Activated CD4-positive, alpha-beta T cell treated with anti-CD3 and anti-CD28 coated beads for 4 hours (primary cell): ENCODE data around the gene GCGR.

Source experiments
- DNase-seq, 2 donors: peaks; one replicate each; pipeline ENCODE4 v3.0.0-alpha.2; 2020

Gene GCGR

DNA sequence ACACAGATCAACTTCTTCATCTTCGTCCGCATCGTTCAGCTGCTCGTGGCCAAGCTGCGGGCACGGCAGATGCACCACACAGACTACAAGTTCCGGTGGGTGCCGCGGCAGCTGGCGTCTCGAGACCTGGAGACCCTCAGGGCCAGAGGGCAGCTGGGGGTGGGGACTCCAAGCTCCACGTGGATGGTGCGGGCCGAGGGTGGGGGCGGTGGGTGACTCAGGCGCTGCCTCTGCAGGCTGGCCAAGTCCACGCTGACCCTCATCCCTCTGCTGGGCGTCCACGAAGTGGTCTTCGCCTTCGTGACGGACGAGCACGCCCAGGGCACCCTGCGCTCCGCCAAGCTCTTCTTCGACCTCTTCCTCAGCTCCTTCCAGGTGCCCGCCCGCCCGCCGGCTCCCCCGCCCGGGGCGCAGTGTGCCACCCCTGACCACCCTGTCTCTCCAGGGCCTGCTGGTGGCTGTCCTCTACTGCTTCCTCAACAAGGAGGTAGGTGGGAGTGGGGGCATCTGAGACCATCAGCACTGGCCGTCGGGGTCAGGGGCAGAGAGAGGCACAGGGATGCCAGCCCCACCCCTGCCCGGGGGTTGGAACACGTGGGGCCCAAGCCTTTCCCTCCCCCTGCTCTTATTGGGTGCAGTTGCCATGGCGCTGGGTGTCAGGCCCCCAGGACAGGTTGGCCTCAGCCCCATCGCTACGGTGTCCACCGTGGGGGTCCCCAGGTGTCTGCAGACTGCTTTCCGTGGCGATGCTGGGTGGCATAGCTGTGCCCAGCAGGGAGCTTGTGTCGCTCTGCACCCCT lies 8.8 kb downstream of the GCGR start:
- DNase-seq, result no peak

DNA sequence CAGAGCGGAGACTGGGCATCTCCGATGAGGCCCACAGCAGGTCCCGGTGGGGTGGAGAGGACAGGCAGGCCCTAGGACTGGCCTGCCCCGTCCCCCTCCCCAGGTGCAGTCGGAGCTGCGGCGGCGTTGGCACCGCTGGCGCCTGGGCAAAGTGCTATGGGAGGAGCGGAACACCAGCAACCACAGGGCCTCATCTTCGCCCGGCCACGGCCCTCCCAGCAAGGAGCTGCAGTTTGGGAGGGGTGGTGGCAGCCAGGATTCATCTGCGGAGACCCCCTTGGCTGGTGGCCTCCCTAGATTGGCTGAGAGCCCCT lies 9.4 kb downstream of the GCGR start:
- DNase-seq, result no peak

DNA sequence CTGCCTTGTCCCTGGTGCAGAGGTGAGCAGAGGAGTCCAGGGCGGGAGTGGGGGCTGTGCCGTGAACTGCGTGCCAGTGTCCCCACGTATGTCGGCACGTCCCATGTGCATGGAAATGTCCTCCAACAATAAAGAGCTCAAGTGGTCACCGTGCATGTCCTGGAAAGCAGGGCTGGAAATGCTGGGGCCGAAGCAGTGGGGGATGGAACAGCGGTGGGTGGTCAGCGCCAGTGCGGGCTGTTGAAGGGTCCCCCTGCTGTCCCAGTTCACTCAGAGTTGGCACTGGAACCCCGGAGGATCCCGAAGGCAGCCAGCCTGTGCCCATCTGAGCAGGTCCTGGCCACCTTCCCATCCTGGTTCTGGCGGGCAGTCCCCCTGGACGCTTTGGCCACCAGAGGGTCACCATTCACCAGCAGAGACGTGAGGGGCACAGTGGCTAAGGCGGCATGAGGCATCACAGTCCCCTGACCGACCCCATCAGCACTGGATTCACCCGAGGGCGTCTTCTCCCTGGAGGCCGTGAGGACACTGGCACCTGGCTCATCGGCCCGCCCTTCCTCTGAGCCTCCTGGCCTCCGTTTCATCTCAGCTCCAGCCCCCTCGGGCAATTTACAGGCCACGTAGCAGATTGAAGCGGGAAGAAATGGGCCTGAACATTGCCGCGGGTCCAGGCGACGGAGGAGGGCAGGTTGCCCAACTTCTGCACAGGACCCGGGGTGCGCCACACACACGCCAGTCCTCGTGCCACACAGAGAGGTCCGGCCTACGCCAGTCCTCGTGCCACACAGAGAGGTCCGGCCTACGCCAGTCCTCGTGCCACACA lies 10.1 kb downstream of the GCGR start:
- DNase-seq, result no peak

DNA sequence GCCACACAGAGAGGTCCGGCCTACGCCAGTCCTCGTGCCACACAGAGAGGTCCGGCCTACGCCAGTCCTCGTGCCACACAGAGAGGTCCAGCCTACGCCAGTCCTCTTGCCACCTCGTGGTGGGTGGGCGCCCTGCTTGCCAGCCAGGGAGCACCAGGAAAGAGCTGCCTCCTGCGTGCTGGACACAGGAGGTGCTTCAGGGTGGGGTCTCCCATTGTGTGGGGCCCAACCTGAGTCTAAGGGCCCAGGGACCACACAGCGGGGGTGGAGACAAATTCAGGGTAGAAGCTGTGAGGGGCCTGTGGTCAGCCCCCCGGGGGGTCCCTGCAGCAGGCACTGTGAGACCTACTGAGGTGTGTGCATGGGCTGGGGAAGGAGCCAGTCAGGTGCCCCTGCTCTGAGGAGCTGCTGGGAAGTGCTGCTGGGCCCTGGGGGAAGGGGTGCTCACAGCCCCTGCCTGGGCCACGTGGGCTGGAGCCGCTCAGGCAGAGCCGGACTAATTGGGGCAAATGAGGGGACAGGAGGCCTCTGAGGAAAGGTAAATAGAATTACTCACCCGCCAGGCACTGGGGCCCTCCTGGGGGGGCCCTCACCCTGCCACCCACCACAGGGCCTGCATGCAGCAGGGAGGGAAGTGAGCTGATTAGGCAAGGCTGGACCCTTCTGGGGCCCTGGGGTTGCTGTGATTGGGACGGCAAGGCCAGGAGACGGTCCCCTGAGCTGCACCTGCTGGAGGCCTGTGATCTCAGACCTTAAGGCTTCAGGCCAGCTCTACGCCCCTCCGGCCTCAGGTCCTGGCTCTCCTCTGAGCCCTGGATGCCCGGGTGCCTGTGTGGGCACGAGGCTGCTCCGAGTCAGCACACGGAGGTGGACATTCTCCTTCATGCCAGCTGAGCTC lies 11.0 kb downstream of the GCGR start:
- no peak for DNase-seq

DNA sequence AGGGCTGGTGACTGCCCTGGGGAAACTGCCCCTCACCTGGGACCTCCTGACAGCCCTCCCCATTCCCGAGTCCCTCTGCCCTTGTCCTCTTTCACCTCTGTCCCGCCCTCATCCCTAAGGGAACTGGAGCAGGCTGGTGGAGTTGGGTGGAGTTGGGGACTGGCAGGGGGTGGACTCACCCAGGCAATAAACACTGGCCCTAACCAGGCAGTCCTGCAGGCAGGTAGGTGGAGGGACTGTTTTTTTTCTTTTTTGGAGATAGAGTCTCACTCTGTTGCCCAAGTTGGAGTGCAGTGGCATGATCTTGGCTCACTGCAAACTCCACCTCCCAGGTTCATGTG lies 11.7 kb downstream of the GCGR start:
- no peak for DNase-seq

DNA sequence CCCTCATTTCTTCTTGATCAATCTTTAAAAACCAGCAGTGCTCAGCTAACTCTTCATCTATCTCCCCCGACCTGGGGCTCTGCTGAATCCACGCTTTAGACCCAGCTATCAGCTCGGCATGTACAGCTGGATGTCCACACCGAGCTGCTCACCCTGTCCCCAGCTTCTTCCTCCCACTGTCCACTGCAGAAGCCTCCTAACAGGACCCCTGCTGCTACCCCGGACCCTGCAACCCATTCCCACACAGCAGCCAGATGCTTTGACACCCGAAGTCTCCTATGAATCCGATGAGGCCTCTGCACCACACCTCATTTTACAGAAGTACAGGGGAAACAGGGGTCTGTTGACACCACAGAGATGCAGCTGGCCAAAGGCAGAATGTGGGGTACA lies 13.8 kb downstream of the GCGR start:
- DNase-seq, result no peak

DNA sequence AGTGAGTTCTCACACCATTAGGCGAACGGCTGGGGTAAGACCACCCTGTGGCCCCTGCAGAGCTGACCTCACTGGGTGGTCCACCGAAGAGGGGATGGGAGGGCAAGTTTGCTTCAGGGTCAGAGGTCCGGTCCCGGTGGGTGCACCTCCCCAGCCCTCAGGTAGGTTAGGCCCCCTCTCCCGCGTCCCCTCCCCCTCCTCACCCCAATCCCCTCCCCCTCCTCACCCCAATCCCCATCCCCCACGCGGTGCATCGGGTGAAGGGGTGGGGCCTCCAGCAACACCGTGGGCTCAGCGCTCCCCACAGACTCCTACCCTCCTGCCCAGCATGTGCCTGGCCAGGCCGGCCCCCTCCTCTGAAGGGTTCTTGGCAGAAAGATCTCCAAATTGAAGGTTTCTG lies 15.8 kb downstream of the GCGR start:
- no peak for DNase-seq

- no peak for DNase-seq
Measured at GRCh38 chr17:81821147-81821546, 17.2 kb downstream of the GCGR start.

DNA sequence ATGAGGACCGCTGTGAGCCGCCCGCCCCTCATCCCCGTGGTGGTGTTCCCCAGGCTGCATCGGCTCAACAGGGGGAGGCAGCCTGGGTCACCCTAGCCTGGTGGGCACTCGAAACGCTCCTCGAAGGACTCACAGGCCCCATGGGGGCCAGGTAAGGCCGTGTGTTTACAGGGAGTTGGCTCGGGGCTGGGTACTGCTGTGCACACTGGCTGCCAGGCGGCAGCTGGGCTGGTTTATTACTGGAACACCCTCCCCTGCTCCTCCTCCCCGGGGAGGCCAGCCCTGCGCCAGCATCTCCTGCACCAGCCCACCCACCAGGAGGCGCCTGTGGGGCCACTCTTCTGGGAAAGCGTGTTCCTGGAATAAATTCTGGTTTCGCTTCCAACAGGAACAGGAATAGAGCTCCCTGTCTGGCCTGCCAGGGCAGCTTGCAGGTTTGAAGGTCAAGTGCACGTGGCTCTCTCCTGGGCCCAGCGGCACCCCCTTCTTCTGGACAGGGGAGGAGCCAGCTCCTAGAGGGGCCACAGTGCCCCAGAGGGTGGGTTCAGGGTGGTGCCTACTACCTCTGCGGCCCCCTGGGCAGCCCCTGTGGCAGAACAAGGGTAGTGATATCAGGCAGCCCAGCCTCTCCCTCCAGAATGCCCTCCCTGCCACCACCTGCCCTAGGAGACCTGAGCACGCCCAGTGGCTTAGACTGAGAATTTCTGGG lies 17.8 kb downstream of the GCGR start:
- DNase-seq, result peak; percentile 21 to 23

GRCh38 chr17:81822312-81822637 lies 18.3 kb downstream of the GCGR start:
- DNase-seq, result no peak

- no peak for DNase-seq
Measured at GRCh38 chr17:81822996-81823819, 19.3 kb downstream of the GCGR start.

GRCh38 chr17:81823820-81824550 lies 20.0 kb downstream of the GCGR start:
- DNase-seq, result no peak

- DNase-seq, result no peak
Measured at GRCh38 chr17:81824595-81824994, 20.6 kb downstream of the GCGR start.

GRCh38 chr17:81825841-81826466 lies 22.0 kb downstream of the GCGR start:
- no peak for DNase-seq

- no peak for DNase-seq
Measured at GRCh38 chr17:81828656-81829055, 24.7 kb downstream of the GCGR start.

DNA sequence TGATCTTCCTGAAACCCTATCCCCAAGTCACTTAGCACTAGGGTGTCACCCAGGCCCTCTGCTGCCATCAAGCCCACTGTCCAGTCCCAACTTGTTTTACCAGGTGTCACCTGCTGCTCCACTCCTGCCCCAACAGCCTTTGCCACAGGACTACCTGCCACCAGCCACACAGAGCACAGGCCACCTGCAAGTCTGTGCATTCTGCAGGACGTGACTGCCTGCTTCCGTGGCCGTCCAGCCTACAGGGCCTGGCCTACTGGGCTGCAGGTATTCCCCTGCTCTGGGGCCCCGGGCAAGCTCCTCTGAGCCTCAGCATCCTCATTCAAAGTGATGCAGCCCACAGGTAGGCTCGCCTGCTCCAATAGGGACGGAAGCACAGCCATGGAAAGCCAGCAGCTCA lies 25.9 kb downstream of the GCGR start:
- no peak for DNase-seq

DNA sequence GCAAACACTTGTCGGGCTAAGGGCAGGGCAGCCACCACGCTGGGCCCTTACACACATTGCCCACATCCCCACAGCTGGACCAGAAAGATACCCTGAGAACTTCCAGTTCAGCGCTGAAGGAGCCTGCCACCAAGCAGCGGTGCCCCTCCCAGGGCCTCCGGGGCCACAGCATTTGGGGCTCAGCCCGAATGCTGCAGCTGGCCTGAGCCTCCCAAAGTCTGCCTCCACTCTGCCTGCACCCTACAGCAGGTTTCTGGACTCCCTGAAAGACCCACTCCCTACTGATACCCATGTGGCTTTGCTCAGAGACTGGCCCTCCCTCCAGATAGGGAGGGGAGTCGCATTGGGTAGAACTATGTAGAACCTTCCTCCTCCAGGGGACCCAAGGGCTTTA lies 27.6 kb downstream of the GCGR start:
- no peak for DNase-seq

GRCh38 chr17:81831957-81832607 lies 28.1 kb downstream of the GCGR start:
- DNase-seq, result peak; percentile 46 to 51

- DNase-seq, result peak; percentile 41 to 49
Measured at GRCh38 chr17:81832608-81833159, 28.7 kb downstream of the GCGR start.
